Esophagus muscularis mucosa (tissue), 4 donors: ENCODE measurements around the gene RFTN1.

Experiments used
- CTCF ChIP-seq, 3 experiments: fragments of 200-600 bp in 2 of 3; fragments of 450-650 bp in 1 of 3; sonication (generic) in 2 of 3; IDR thresholded peaks; one replicate each; pipeline ENCODE4 v1.5.1; 2017 to 2019; ENCODE audit warnings: antibody characterized with exemption in 3 of 3, mild to moderate bottlenecking in 2 of 3, moderate library complexity in 1 of 3
- EP300 ChIP-seq: sonication (generic); formaldehyde crosslinking; IDR thresholded peaks from one replicate; pipeline ENCODE4 v1.6.1; 2017; ENCODE audit warnings: antibody characterized with exemption
- POLR2A ChIP-seq: fragments of 450-650 bp; IDR thresholded peaks from one replicate; pipeline ENCODE4 v1.6.1; 2017; ENCODE audit warnings: antibody characterized with exemption, moderate library complexity, mild to moderate bottlenecking, low read depth
- POLR2AphosphoS5 ChIP-seq, 2 donors: sonication (generic); formaldehyde crosslinking; IDR thresholded peaks; one replicate each; pipeline ENCODE4 v1.6.1; 2017; ENCODE audit warnings: antibody characterized with exemption in 2 of 2

DNA sequence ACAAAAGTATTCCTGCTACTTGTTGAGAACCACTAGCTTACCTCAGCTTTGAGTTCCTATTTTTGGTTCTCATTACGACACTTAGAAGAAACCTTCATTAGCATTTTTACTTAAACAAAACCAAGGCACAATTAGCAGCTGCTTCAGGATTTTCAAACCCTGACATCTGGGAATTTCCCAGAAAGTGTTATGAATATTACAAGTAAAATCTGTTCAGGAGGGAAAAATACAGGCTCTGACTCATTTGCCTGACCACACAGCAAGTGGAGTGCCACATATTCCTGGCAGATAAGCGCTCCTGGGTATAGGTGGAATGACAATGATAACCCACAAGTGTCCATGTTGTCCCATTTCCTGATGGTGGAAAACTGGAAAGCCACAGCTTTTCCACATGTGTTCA, 10.3 kb upstream of the RFTN1 start:
- TF ChIP-seq CTCF (IDR thresholded peaks at IDR 0.05), result no peak
- TF ChIP-seq POLR2A, result no peak
- no peak for TF ChIP-seq POLR2AphosphoS5 (IDR thresholded peaks at IDR 0.05)
- no peak for TF ChIP-seq EP300
